ENCODE data around the gene PRG2. TPM values are rescaled to one million over a fixed set of nuclear protein-coding genes. Genes with fewer than 3 reads are reported as not detected.

The PRG2 gene
- total RNA-seq, 1 donor from 2014 or later: 1.6 TPM

GRCh38 chr11:57397394-57397990 lies 7.0 kb upstream of the PRG2 start:
- no peak for DNase-seq (ENCODE audit: low spot score)
- ATAC-seq: no peak

DNA sequence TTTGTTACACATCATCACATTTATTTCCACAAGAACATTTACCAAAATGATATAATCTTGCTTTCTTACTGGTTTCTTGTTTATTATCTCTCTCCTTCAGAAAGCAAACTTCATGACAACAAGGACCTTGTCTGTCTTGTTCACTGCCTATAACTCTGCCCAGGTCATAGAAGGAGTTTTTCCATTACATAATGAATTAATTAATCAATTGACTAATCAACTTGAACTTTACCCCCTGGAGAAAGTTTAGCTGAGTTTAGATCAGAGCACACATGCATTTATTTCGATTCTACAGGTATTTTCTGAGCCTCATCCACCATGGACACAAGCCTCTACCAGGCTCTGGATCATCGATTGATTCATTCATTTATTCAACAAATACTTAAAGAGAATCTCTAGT lies 6.3 kb upstream of the PRG2 start:
- ATAC-seq: no peak
- no peak for DNase-seq (ENCODE audit: low spot score)

GRCh38 chr11:57395905-57396623 lies 5.6 kb upstream of the PRG2 start:
- no peak for DNase-seq (ENCODE audit: low spot score)
- ATAC-seq: no peak

- no peak for ATAC-seq
- DNase-seq (ENCODE audit: low spot score): no peak
These were observed 3.9 kb upstream of the PRG2 start for GRCh38 chr11:57394203-57394965.

- ATAC-seq (no peak), DNase-seq (ENCODE audit: low spot score) (no peak)
These were observed 2.3 kb upstream of the PRG2 start for GRCh38 chr11:57392763-57393105.

- ATAC-seq (no peak), DNase-seq (ENCODE audit: low spot score) (no peak)
These were observed 1.8 kb upstream of the PRG2 start for GRCh38 chr11:57392066-57392762.

GRCh38 chr11:57391539-57391938 lies 1.1 kb upstream of the PRG2 start:
- ATAC-seq (no peak), DNase-seq (ENCODE audit: low spot score) (no peak)

DNA sequence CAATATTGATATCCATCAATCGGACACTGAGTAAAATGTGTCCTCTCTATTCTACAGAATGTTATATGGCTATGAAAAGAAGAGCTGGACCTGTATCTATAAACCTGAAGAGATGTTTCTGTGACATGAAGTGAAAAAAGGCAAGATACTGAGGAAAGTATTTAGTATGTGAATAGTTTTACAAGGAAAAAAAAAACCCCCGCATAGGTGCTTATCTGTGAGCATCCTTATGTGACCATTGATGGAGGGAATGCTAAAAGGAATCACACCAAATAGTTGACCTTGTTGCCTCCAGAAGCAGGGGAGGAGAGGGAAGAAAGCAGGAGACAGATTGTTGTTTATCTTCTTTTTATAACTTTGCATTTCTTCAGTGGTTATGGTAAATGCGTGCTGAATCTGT lies 661 bp upstream of the PRG2 start:
- ATAC-seq (no peak), DNase-seq (ENCODE audit: low spot score) (no peak)

- peak; percentile 69 for ATAC-seq
These were observed 3.0 kb downstream of the PRG2 start for GRCh38 chr11:57387289-57388030.

GRCh38 chr11:57386178-57386940 lies 4.1 kb downstream of the PRG2 start:
- DNase-seq (ENCODE audit: low spot score) (no peak), ATAC-seq (no peak)

More at GRCh38 chr11:57387289-57388030, 3.0 kb downstream of the PRG2 start:
- no peak for DNase-seq (ENCODE audit: low spot score)

- ATAC-seq (no peak), DNase-seq (ENCODE audit: low spot score) (no peak)
These were observed 9.5 kb downstream of the PRG2 start, which contains the start of gene PRG3 for GRCh38 chr11:57380975-57381374. TSS of gene PRG3 (minus strand) at chr11:57381150. CDS start at chr11:57380708, 442 bp downstream.

- DNase-seq (ENCODE audit: low spot score): no peak
- peak; percentile 31 for ATAC-seq
These were observed 10.7 kb downstream of the PRG2 start for GRCh38 chr11:57379732-57380131.

- no peak for DNase-seq (ENCODE audit: low spot score)
- no peak for ATAC-seq
These were observed 12.3 kb downstream of the PRG2 start for GRCh38 chr11:57378186-57378585.

DNA sequence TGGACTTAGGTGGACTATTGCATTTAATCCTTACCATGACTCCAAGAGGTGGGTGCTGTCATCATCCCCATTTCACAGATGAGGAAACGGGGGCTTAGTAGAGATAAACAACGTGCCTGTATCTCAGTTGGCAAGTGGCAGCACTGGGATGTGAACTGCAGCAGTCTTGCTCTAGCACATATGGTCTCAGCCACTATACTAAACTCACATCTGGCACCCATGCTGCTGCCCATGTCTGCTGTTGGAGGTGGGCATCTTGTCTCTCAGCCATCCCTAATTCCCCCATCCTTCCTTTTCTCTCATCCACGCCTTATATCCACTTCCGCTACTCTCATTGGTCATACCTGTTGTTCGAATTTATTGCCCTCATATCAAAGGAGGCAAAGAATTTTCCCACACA lies 13.3 kb downstream of the PRG2 start:
- ATAC-seq: no peak
- no peak for DNase-seq (ENCODE audit: low spot score)

GRCh38 chr11:57376095-57377090 lies 14.1 kb downstream of the PRG2 start:
- no peak for ATAC-seq
- no peak for DNase-seq (ENCODE audit: low spot score)

DNA sequence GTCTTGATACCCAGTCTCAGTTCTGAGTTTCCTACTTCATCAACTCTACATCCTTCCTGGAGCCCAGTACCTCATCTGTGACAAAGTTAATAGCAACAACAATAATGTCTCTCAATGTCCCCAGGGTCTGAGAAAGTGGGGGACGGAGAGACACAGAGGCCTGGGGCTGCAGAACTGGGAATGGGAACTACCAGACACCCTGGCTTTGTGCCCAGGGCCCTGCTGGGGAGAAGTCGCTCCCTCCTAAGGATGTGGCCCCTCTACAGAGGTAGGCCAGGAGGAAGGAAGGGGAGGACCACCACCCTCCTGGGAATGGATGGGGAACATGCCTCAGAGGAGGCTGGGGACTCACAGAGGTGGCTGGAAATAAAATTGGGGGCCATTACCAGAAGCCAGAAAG lies 15.0 kb downstream of the PRG2 start:
- no peak for DNase-seq (ENCODE audit: low spot score)
- no peak for ATAC-seq

DNA sequence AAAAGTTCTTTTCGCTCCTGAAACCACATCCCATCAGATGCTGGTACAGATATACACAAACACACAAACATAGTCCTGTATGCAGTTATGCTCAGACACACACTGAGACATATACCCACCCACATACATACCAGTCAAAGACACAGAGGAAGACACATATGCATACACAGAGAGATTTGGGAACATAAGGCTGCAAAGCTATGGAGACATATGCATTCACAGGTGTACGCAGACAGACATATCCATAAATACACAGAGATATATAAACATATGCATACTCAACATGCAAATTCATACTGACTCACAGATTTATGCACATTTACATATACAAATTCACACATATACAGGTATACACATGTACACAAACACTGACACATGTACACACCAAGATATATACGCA lies 15.5 kb downstream of the PRG2 start:
- no peak for ATAC-seq
- DNase-seq (ENCODE audit: low spot score): no peak

DNA sequence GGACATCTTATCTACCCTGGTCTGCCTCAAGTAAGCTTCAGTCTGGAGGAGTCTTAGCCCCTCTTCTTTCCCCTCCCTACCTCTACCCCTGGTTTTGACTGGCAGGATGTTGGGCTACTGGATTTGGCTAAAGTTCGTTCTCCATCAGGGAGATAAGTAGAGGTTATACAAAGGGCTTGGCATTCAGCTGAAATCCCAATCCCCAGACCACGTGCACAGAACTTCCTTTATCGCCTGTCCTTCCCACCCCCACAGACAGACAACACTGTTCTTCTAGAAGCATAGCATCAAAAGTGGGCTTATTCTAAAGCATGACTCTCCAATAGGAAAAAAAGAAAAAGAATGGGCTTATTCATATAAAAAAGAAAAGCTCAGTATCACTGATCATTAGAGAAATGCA lies 17.3 kb downstream of the PRG2 start:
- ATAC-seq: no peak

GRCh38 chr11:57370941-57371340 lies 19.5 kb downstream of the PRG2 start:
- DNase-seq (ENCODE audit: low spot score) (no peak), ATAC-seq (no peak)

More for the DNA sequence above, 17.3 kb downstream of the PRG2 start:
- no peak for DNase-seq (ENCODE audit: low spot score)

Data from left lobe of liver (tissue), 2 donors.